Mammary epithelial cell (primary cell): ENCODE data around the gene ZNF804A.

Source experiments
- EZH2 ChIP-seq: IDR thresholded peaks from 2 replicates; pipeline ENCODE4 v1.6.1; 2012; ENCODE audit warnings: low read length, inconsistent platforms, borderline replicate concordance
- TF ChIP-seq, protein P1 (sequence below), 2 donors: IDR thresholded peaks in 1 of 2; conservative IDR thresholded peaks in 1 of 2; 2 replicates each; pipeline ENCODE4 v1.5.1; 2011 to 2012; ENCODE audit warnings: inconsistent platforms in 2 of 2, low read length in 2 of 2, mild to moderate bottlenecking in 2 of 2, control low read depth in 1 of 2, low read depth in 1 of 2; ENCODE audit not compliant: insufficient read depth in 1 of 2; ENCODE audit errors: extremely low read depth in 1 of 2

DNA sequence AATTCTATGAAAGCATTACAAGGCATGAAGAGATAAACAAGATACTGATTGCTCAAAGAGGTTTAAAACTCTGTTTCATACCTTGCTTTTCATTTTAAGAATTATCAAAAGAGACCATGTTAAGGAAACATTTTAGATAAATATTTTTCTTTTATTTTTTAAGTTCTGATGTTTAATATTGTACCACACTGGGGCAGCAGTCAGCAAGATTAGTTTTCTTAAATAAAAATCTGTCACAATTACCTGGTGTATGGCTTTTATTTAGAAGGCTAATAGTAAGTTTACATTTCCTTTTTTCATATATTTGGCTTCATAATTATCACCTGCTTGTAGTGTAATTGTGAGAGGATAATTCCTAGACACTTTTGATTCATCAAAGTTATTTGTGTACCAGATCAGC, 46.4 kb downstream of the ZNF804A start:
- TF ChIP-seq, protein P1, sequence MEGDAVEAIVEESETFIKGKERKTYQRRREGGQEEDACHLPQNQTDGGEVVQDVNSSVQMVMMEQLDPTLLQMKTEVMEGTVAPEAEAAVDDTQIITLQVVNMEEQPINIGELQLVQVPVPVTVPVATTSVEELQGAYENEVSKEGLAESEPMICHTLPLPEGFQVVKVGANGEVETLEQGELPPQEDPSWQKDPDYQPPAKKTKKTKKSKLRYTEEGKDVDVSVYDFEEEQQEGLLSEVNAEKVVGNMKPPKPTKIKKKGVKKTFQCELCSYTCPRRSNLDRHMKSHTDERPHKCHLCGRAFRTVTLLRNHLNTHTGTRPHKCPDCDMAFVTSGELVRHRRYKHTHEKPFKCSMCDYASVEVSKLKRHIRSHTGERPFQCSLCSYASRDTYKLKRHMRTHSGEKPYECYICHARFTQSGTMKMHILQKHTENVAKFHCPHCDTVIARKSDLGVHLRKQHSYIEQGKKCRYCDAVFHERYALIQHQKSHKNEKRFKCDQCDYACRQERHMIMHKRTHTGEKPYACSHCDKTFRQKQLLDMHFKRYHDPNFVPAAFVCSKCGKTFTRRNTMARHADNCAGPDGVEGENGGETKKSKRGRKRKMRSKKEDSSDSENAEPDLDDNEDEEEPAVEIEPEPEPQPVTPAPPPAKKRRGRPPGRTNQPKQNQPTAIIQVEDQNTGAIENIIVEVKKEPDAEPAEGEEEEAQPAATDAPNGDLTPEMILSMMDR (conservative IDR thresholded peaks at IDR 0.05 in 1 of 2, IDR thresholded peaks at IDR 0.05 in 1 of 2; ENCODE audit: extremely low read depth in 1 of 2, insufficient read depth in 1 of 2, low read depth in 1 of 2, low read length in 2 of 2), result peak in 1 of 2 donors; percentile 28
- no peak for TF ChIP-seq EZH2
